ENCODE results near the gene FLVCR2. TPM values are rescaled to one million over a fixed set of nuclear protein-coding genes. Genes with fewer than 3 reads are reported as not detected.

Gene FLVCR2
- total and polyA plus RNA-seq, 2 of the 13 experiments (the other 11 are each of a cell fraction or from before 2014, with no cell fraction given) = 9.9 to 10.5 TPM

- TF ChIP-seq ZMAT3 (CRISPR knock-in tag; conservative IDR thresholded peaks at IDR 0.05) (no peak), ZBED4 (CRISPR knock-in tag; IDR thresholded peaks at IDR 0.05; ENCODE audit: borderline replicate concordance) (no peak), RNF219 (CRISPR knock-in tag; IDR thresholded peaks at IDR 0.05) (no peak), ADNP (CRISPR knock-in tag; IDR thresholded peaks at IDR 0.05) (no peak), ZNF414 (CRISPR knock-in tag; IDR thresholded peaks at IDR 0.05) (no peak), EED (CRISPR knock-in tag; IDR thresholded peaks at IDR 0.05) (no peak), ELK4 (CRISPR knock-in tag; IDR thresholded peaks at IDR 0.05; ENCODE audit: borderline replicate concordance) (no peak), ZMAT5 (CRISPR knock-in tag; IDR thresholded peaks at IDR 0.05; ENCODE audit: borderline replicate concordance, low read depth) (no peak), TEAD3 (CRISPR knock-in tag; optimal IDR thresholded peaks at IDR 0.05; ENCODE audit: borderline replicate concordance) (peak; percentile 99), HNF4A (CRISPR knock-in tag; IDR thresholded peaks at IDR 0.05) (no peak), ZNF891 (CRISPR knock-in tag; IDR thresholded peaks at IDR 0.05) (no peak), HCFC1 (IDR thresholded peaks at IDR 0.05; ENCODE audit: low read depth, low read length) (no peak), HDAC1 (CRISPR knock-in tag; IDR thresholded peaks at IDR 0.05) (no peak), YY1 (IDR thresholded peaks at IDR 0.05; ENCODE audit: insufficient read depth, insufficient replicate concordance, low read depth, low read length) (no peak)
These were observed 17.4 kb upstream of the FLVCR2 start (continued) for GRCh38 chr14:75561013-75561432.

Data from HepG2 (cell line).